ENCODE results near the gene MSH3. TPM values are rescaled to one million over a fixed set of nuclear protein-coding genes. Genes with fewer than 3 reads are reported as not detected.
"Not testable (repeated sequence)": the region's sequence is repeated elsewhere in the genome, so short reads cannot be mapped to it uniquely, and the experiment has no call there.

The MSH3 gene
- total RNA-seq, 4 donors from 2014 or later, result 11.0 to 15.0 (median 12.4) TPM

- TF ChIP-seq POLR2A (IDR thresholded peaks at IDR 0.05) (no peak), EP300 (IDR thresholded peaks at IDR 0.05) (no peak), CTCF (IDR thresholded peaks at IDR 0.05) (no peak), POLR2AphosphoS5 (IDR thresholded peaks at IDR 0.05) (no peak)
- H3K4me1 ChIP-seq, result no peaks in the 10 kb centered on the region
- WGBS, result 93% methylated on average over 2 of the region's 2 CpGs
- no peak overlapping the region for H3K27ac ChIP-seq
- H3K27me3 ChIP-seq, result no peaks in the 10 kb centered on the region
- DNase-seq (ENCODE audit: low spot score in 2 of 2), result no peak
- H3K36me3 ChIP-seq, result peaks cover 11% of the 10 kb centered on the region
- H3K4me3 ChIP-seq, result no peak overlapping the region
- H3K9me3 ChIP-seq, result no peaks in the 10 kb centered on the region
Observed at GRCh38 chr5:80780024-80780423, 125.6 kb downstream of the MSH3 start.

- Histone ChIP-seq H3K4me3 (no peak overlapping the region), H3K27me3 (no peaks in the 10 kb centered on the region), H3K9me3 (no peaks in the 10 kb centered on the region), H3K36me3 (peaks cover 11% of the 10 kb centered on the region), H3K27ac (no peak overlapping the region), H3K4me1 (no peaks in the 10 kb centered on the region)
- WGBS, result 93% methylated on average over 8 of the region's 8 CpGs
- DNase-seq (ENCODE audit: low spot score in 2 of 2), result no peak
- TF ChIP-seq POLR2AphosphoS5 (IDR thresholded peaks at IDR 0.05), result no peak
- no peak for TF ChIP-seq POLR2A (IDR thresholded peaks at IDR 0.05)
- TF ChIP-seq EP300 (IDR thresholded peaks at IDR 0.05), result no peak
- TF ChIP-seq CTCF (IDR thresholded peaks at IDR 0.05), result no peak
Observed at GRCh38 chr5:80780761-80781285, 126.4 kb downstream of the MSH3 start.

GRCh38 chr5:80781356-80781755 is 126.9 kb downstream of the MSH3 start:
- Histone ChIP-seq H3K4me3 (no peak overlapping the region), H3K36me3 (peaks cover 11% of the 10 kb centered on the region), H3K4me1 (no peaks in the 10 kb centered on the region), H3K9me3 (no peaks in the 10 kb centered on the region), H3K27me3 (no peaks in the 10 kb centered on the region), H3K27ac (no peak overlapping the region)
- no peak for DNase-seq (ENCODE audit: low spot score in 2 of 2)
- TF ChIP-seq CTCF (IDR thresholded peaks at IDR 0.05), result no peak
- no peak for TF ChIP-seq EP300 (IDR thresholded peaks at IDR 0.05)
- no peak for TF ChIP-seq POLR2AphosphoS5 (IDR thresholded peaks at IDR 0.05)
- TF ChIP-seq POLR2A (IDR thresholded peaks at IDR 0.05), result no peak
- WGBS, result 94% methylated on average over 1 of the region's 1 CpG

GRCh38 chr5:80782626-80783025 is 128.2 kb downstream of the MSH3 start:
- Histone ChIP-seq H3K4me3 (no peak overlapping the region), H3K4me1 (no peaks in the 10 kb centered on the region), H3K27me3 (no peaks in the 10 kb centered on the region), H3K27ac (no peak overlapping the region), H3K9me3 (no peaks in the 10 kb centered on the region), H3K36me3 (peaks cover 8% of the 10 kb centered on the region)
- TF ChIP-seq POLR2AphosphoS5 (IDR thresholded peaks at IDR 0.05) (no peak), CTCF (IDR thresholded peaks at IDR 0.05) (no peak), POLR2A (IDR thresholded peaks at IDR 0.05) (no peak), EP300 (IDR thresholded peaks at IDR 0.05) (no peak)
- no peak for DNase-seq (ENCODE audit: low spot score in 2 of 2)

- H3K27ac ChIP-seq; H3K4me3 ChIP-seq; H3K4me1 ChIP-seq; DNase-seq (ENCODE audit: low spot score in 2 of 2); H3K9me3 ChIP-seq; H3K27me3 ChIP-seq: not testable (repeated sequence)
- 90% methylated on average over 8 of the region's 8 CpGs for WGBS
- H3K36me3 ChIP-seq, result peaks cover 19% of the 10 kb centered on the region
Observed at GRCh38 chr5:80783751-80784150, 129.3 kb downstream of the MSH3 start.

- Histone ChIP-seq H3K4me3 (no peak overlapping the region), H3K36me3 (peaks cover 20% of the 10 kb centered on the region), H3K27me3 (no peaks in the 10 kb centered on the region), H3K4me1 (no peaks in the 10 kb centered on the region), H3K27ac (no peak overlapping the region), H3K9me3 (no peaks in the 10 kb centered on the region)
- no peak for TF ChIP-seq CTCF (IDR thresholded peaks at IDR 0.05)
- no peak for TF ChIP-seq POLR2A (IDR thresholded peaks at IDR 0.05)
- no peak for TF ChIP-seq EP300 (IDR thresholded peaks at IDR 0.05)
- TF ChIP-seq POLR2AphosphoS5 (IDR thresholded peaks at IDR 0.05), result no peak
- 80% methylated on average over 4 of the region's 4 CpGs for WGBS
- DNase-seq (ENCODE audit: low spot score in 2 of 2), result no peak
Observed at GRCh38 chr5:80784451-80784850, 130.0 kb downstream of the MSH3 start.

GRCh38 chr5:80789319-80790016 is 135.0 kb downstream of the MSH3 start:
- not testable (repeated sequence) for H3K27me3 ChIP-seq; H3K4me3 ChIP-seq; DNase-seq (ENCODE audit: low spot score in 2 of 2); H3K27ac ChIP-seq; H3K9me3 ChIP-seq; H3K4me1 ChIP-seq
- peaks cover 47% of the 10 kb centered on the region for H3K36me3 ChIP-seq
- WGBS, result 95% methylated on average over 7 of the region's 7 CpGs

Data from suprapubic skin (tissue), 4 donors.